ENCODE measurements around the gene BEST4. TPM values are rescaled to one million over a fixed set of nuclear protein-coding genes. Genes with fewer than 3 reads are reported as not detected.
"Not testable (repeated sequence)": the region's sequence is repeated elsewhere in the genome, so short reads cannot be mapped to it uniquely, and the experiment has no call there.

Gene BEST4
- total RNA-seq, 2 donors from 2014 or later: 0.12 to 0.31 TPM

- DNase-seq (no peak), ATAC-seq (no peak)
- intact Hi-C loops (cut with DNase I): no loop called here
Observed at GRCh38 chr1:44806025-44806703, 18.2 kb upstream of the BEST4 start.

DNA sequence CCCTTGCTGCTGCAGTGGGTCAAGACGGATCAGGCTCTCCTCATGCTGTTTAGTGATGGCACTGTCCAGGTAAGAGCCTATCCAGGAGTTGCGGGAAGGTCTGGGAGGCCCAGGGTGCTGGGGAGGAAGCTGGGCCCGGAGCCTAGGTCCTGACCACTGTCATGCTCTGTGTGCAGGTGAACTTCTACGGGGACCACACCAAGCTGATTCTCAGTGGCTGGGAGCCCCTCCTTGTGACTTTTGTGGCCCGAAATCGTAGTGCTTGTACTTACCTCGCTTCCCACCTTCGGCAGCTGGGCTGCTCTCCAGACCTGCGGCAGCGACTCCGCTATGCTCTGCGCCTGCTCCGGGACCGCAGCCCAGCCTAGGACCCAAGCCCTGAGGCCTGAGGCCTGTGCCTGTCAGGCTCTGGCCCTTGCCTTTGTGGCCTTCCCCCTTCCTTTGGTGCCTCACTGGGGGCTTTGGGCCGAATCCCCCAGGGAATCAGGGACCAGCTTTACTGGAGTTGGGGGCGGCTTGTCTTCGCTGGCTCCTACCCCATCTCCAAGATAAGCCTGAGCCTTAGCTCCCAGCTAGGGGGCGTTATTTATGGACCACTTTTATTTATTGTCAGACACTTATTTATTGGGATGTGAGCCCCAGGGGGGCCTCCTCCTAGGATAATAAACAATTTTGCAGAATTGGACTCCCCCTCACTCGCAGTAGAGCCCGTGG lies 17.5 kb upstream of the BEST4 start:
- intact Hi-C loops (cut with DNase I): no loop called here
- DNase-seq (no peak), ATAC-seq (no peak)

DNA sequence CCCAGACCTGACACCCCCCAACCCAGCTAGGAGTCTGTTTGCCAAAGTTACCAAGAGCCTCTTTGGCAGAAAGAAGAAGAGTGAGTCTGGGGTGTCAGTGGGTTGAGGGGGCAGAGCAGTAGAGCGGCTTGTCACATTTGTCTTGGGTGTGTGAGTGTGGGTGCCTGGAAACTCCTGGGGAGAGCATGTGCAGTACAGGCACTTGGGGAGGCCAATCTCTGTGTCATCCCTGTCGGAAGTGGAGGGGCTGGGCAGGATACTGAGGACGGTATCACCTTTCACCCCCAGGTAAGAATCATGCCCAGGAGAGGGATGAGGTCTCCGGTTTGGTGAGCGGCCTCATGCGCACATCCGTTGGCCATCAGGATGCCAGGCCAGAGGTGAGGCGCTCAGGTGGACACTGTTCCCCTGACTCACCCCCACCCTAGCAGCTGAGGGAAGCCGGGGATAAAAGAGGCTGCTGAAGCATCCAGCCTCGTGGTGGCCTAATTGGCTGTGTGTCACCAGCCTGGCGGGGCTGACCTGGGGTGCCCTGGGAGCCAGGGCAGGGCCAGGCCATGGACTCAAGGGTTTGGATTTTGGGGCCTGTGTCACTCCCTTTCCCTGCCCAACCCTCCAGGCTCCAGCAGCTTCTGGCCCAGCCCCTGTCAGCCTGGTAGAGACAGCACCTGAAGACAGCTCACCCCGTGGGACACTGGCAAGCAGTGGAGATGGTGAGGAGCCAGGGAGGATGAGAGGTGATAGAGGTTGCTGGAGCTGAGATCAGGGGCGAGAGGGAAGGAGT lies 15.5 kb upstream of the BEST4 start:
- intact Hi-C loops (cut with DNase I): no loop called here
- ATAC-seq: no peak
- no peak for DNase-seq

GRCh38 chr1:44803062-44803311 lies 15.0 kb upstream of the BEST4 start:
- DNase-seq (no peak), ATAC-seq (no peak)

DNA sequence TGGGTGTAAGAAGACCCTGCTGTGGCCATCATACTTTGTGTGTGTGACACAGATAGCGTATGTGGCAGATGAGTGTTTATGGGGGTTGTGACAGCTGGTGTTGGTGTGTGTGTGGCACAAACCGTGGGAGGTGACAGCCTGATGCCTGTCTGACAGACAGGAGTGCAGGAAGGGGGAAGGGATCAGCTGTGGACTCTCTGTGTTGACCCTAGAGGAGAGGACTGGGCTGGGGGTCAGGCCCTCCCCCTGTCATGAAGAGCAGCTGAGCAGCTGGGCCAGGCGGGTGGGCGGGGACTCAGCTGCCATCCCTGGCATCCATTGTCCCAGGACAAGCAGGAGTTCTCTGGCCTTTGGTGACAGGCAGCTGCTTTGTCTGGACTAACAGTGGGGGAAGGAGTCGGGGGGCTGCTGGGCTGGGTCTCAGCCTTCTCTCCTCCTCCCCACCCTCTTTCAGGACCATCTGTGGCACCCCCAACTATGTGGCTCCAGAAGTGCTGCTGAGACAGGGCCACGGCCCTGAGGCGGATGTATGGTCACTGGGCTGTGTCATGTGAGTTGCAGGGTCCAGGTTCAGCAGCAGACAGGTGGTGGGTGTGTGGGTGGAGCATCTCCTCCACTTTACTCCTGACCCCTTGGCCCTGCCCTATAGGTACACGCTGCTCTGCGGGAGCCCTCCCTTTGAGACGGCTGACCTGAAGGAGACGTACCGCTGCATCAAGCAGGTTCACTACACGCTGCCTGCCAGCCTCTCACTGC lies 14.5 kb upstream of the BEST4 start:
- intact Hi-C loops (cut with DNase I): no loop called here
- DNase-seq (no peak), ATAC-seq (no peak)

More at GRCh38 chr1:44803062-44803311, 15.0 kb upstream of the BEST4 start:
- intact Hi-C loops (cut with DNase I): no loop called here

DNA sequence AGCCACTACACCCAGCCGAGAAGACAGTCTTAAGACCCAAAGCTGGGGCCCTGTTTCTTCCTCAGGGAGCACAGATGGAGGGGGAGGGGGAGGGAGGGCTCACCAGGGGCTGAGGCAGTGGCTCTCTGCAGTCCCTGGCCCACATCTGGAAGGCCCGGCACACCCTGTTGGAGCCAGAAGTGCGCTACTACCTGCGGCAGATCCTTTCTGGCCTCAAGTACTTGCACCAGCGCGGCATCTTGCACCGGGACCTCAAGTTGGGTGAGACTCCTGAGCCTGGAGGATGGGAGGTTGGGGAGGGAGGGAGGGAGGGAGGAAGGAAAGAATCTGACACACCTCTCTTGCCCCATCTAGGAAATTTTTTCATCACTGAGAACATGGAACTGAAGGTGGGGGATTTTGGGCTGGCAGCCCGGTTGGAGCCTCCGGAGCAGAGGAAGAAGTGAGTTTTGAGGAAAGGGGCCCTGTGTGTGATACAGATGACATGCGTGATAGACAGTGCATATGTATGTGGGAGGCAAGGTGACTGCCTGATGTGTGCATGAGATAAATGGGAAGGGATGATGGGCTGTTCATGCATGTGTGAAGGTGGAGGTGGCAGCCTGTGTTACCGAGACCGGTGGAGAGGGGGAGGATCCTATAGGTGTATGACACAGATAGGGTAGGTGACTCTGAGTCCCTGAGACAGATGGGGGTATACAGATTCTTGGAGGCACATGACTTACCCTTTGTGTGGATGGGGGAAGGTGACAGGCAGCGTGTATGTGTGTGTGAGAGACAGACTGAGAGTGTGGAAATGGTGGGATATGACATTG lies 13.7 kb upstream of the BEST4 start:
- DNase-seq (no peak), ATAC-seq (no peak)
- intact Hi-C loops (cut with DNase I): no loop called here

DNA sequence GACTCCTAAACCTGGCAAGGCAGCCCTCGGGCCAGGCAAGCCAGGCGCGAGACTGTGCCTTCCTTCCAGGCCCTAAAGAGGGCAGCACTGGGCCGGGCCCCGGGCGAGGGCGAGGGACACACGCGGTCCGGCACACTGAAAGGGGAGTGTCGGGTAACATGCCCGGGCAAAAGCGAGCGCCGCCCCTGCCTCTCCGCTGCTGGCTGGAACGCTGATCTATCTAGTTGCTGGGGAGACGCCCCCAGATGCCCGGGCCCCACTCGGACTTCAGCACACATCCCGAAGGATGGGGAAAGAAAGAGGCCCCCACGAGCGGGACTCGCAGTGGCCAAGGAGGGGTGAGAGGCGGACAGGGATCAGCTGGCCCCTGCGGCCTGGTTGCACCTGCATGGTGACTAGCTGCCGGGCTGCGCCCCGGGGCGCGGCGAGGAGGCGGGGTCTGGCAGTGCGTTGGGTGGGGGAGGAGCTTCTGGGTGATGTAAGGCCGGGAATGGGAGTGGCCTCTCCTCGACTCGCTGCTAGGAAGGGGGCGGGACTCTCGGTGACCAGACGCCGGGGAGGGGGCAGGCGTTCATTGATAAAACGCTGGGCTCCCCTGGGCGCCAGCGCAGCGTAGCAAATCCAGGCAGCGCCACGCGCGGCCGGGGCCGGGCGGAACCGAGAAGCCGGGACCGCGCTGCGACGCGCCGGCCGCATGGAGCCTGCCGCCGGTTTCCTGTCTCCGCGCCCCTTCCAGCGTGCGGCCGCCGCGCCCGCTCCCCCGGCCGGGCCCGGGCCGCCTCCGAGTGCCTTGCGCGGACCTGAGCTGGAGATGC lies 12.0 kb upstream of the BEST4 start, which contains the start of gene PLK3:
TSS of gene PLK3 (plus strand) at position 608 of the 815 bp plus-strand sequence. CDS start at position 695, 87 bp downstream.
- ATAC-seq (peak; percentile 96), DNase-seq (peak; percentile 98)
- intact Hi-C loops (cut with DNase I): no loop called here

- intact Hi-C loops (cut with DNase I): no loop called here
- ATAC-seq (no peak), DNase-seq (peak; percentile 30)
Observed at GRCh38 chr1:44798481-44799365, 10.8 kb upstream of the BEST4 start.

DNA sequence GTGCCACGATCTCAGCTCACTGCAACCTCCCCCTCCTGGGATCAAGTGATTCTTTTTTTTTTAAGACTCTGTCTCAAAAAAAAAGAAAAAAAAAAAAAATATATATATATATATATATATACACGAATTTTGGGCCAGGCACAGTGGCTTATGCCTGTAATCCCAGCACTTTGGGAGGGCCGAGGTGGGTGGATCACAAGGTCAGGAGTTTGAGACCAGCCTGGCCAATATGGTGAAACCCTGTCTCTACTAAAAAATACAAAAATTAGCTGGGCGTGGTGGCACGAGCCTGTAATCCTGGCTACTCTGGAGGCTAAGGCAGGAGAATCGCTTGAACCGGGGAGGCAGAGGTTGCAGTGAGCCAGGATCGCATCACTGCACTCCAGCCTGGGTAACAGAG lies 9.9 kb upstream of the BEST4 start:
- DNase-seq; intact Hi-C loops (cut with DNase I); ATAC-seq: not testable (repeated sequence)

DNA sequence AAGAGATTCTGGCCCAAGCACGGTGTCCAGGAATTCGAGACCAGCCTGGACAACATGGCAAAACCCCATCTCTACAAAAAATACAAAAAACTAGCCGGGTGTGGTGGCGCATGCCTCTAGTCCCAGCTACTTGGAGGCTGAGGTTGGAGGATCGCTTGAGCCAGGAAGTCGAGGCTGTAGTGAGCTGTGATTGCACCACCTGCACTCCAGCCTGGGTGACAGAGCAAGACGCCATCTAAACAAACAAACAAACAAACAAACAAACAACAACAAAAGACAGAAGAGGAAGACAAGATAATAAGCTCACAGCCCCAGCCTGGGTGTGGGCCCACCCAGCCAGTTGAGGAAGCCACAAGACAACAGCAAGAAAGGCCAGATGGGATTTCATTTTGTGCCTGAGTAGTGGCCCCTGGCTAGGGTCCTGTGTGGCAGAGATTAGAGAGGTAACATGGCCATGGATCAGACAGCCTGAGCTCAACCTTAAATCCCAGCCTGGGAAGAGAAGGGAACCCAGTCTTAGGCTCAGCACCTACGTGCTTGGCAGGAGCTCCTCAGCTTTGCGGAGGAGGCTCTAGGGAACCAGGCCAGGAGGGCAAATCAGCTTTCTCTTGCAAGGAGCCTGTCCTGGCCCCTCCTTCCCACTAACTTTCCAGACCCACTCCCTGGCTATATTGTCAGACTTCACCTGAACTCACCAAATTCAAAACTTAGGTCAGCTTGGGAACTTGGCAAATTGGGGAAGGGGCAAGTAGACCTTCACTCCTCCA lies 4.9 kb upstream of the BEST4 start:
- intact Hi-C loops (cut with DNase I): no loop called here
- DNase-seq: no peak
- peak in 1 of 2 donors; percentile 72 for ATAC-seq

GRCh38 chr1:44790968-44791801 lies 3.2 kb upstream of the BEST4 start:
- intact Hi-C loops (cut with DNase I): no loop called here
- DNase-seq: no peak

GRCh38 chr1:44787506-44787905 lies 464 bp downstream of the BEST4 start:
- intact Hi-C loops (cut with DNase I): loop anchor here (5.0 to 10.0 kb wide), 2 partner anchors 47 to 50 kb away; no protein-coding TSS in a partner anchor
- ATAC-seq: no peak
- DNase-seq: no peak

More at GRCh38 chr1:44790968-44791801, 3.2 kb upstream of the BEST4 start:
- ATAC-seq: no peak

- DNase-seq (no peak), ATAC-seq (no peak)
- intact Hi-C loops (cut with DNase I): loop anchor here (5.0 to 10.0 kb wide), 2 partner anchors 48 to 50 kb away; no protein-coding TSS in a partner anchor
Observed at GRCh38 chr1:44786841-44787426, 1.0 kb downstream of the BEST4 start.

GRCh38 chr1:44786138-44786840 lies 1.7 kb downstream of the BEST4 start:
- ATAC-seq (peak; percentile 64 to 73), DNase-seq (peak; percentile 69)
- intact Hi-C loops (cut with DNase I): loop anchor here (5.0 to 10.0 kb wide), 2 partner anchors 49 to 51 kb away; no protein-coding TSS in a partner anchor
